OCI-LY7 (cell line): Measurements from ENCODE around the gene SGTB. TPM values are rescaled to one million over a fixed set of nuclear protein-coding genes. Genes with fewer than 3 reads are reported as not detected.

ENCODE experiments used
- BruUV-seq: library from RNA; stranded (reverse); fragments of 400-500 nt; replicated peaks from 2 replicates; lab custom pipeline; 2021; lab: Mats Ljungman, UMichigan
- CTCF ChIA-PET: fragments of 300-600 bp; sonication (Branson Sonifier 250); formaldehyde crosslinking; loops from one replicate; lab custom pipeline; 2022; ENCODE audit warnings: antibody characterized with exemption; ENCODE audit not compliant: unreplicated experiment; lab: Charles Lee
- POLR2A ChIA-PET: fragments of 300-600 bp; sonication (Branson Sonifier 250); formaldehyde crosslinking; loops from one replicate; lab custom pipeline; 2022; ENCODE audit warnings: antibody characterized with exemption; lab: Charles Lee
- DNase-seq: peaks from one replicate; pipeline ENCODE4 v3.0.0-alpha.2; 2015; ENCODE audit warnings: low spot score
- H2AFZ ChIP-seq: fragments of 200-600 bp; sonication (generic), shearing (Covaris generic); 2 replicates; pipeline ENCODE4 v1.6.1; 2014; ENCODE audit warnings: mild to moderate bottlenecking, antibody characterized with exemption, low read length, moderate library complexity
- H3K27ac ChIP-seq: fragments of 200-600 bp; sonication (generic); 2 replicates; pipeline ENCODE4 v1.5.1; 2014; ENCODE audit warnings: mixed run types, low read depth, mild to moderate bottlenecking, moderate library complexity, low read length, inconsistent platforms; ENCODE audit not compliant: poor library complexity, severe bottlenecking
- H3K36me3 ChIP-seq: fragments of 200-600 bp; sonication (generic); 2 replicates; pipeline ENCODE4 v1.6.1; 2014; ENCODE audit warnings: mild to moderate bottlenecking, antibody characterized with exemption, low read length, moderate library complexity, mixed read lengths; ENCODE audit not compliant: insufficient read depth
- H3K4me1 ChIP-seq: fragments of 200-600 bp; sonication (generic); 2 replicates; pipeline ENCODE4 v1.5.1; 2014; ENCODE audit warnings: mild to moderate bottlenecking, low read length; ENCODE audit not compliant: insufficient read depth, poor library complexity, severe bottlenecking
- H3K4me2 ChIP-seq: fragments of 200-600 bp; sonication (generic); 2 replicates; pipeline ENCODE4 v1.6.1; 2014; ENCODE audit warnings: mild to moderate bottlenecking, low read length
- H3K4me3 ChIP-seq: fragments of 200-600 bp; sonication (generic); 2 replicates; pipeline ENCODE4 v1.5.1; 2014; ENCODE audit warnings: mild to moderate bottlenecking, low read depth, low read length; ENCODE audit not compliant: poor library complexity, severe bottlenecking
- H3K79me2 ChIP-seq: fragments of 200-600 bp; sonication (generic); 2 replicates; pipeline ENCODE4 v1.6.1; 2016; ENCODE audit warnings: low read depth, mild to moderate bottlenecking, low read length, moderate library complexity, mixed read lengths; ENCODE audit not compliant: insufficient read depth
- H3K9me2 ChIP-seq: fragments of 200-600 bp; sonication (generic); 2 replicates; pipeline ENCODE4 v1.6.1; 2016; ENCODE audit warnings: mild to moderate bottlenecking, low read length, mixed read lengths; ENCODE audit not compliant: insufficient read depth
- H3K9me3 ChIP-seq: fragments of 200-600 bp; sonication (generic); 2 replicates; pipeline ENCODE4 v1.6.1; 2014; ENCODE audit warnings: mild to moderate bottlenecking, mixed run types, low read length, mixed read lengths
- H4K20me1 ChIP-seq: fragments of 200-600 bp; sonication (generic); 2 replicates; pipeline ENCODE4 v1.6.1; 2014; ENCODE audit warnings: mild to moderate bottlenecking, antibody characterized with exemption, low read length, moderate library complexity, mixed read lengths; ENCODE audit not compliant: insufficient read depth
- EZH2phosphoT487 ChIP-seq: fragments of 200-600 bp; sonication (generic); IDR thresholded peaks from 2 replicates; pipeline ENCODE4 v1.6.1; 2018; ENCODE audit warnings: low read depth, borderline replicate concordance, mild to moderate bottlenecking, mixed run types, antibody characterized with exemption, low read length, moderate library complexity, mixed read lengths
- intact Hi-C: fragments of 100-400 bp; cut with micrococcal nuclease; formaldehyde crosslinking; loops from one replicate; pipeline ENCODE4 v1.10.0; 2022; ENCODE audit not compliant: unreplicated experiment
- total RNA-seq, 2 experiments: library from RNA; depleted of rRNA in 1 of 2; stranded (reverse); fragments of >200 nt in 1 of 2; shearing (Covaris generic) in 1 of 2; gene quantifications; 2 replicates each; pipeline ENCODE4 v1.2.3, GENCODE V29; 2014 to 2022
- TF ChIP-seq, protein P1 (sequence below): fragments of 200-600 bp; sonication (generic); conservative IDR thresholded peaks from 2 replicates; pipeline ENCODE4 v1.5.1; 2014; ENCODE audit warnings: mild to moderate bottlenecking, antibody characterized with exemption, low read length, moderate library complexity, mixed read lengths

Gene SGTB
- total RNA-seq, 2 experiments from 2014 or later, result 4.3 to 8.7 TPM

GRCh38 chr5:65749956-65750355 is 28.0 kb upstream of the SGTB start:
- TF ChIP-seq, protein P1, sequence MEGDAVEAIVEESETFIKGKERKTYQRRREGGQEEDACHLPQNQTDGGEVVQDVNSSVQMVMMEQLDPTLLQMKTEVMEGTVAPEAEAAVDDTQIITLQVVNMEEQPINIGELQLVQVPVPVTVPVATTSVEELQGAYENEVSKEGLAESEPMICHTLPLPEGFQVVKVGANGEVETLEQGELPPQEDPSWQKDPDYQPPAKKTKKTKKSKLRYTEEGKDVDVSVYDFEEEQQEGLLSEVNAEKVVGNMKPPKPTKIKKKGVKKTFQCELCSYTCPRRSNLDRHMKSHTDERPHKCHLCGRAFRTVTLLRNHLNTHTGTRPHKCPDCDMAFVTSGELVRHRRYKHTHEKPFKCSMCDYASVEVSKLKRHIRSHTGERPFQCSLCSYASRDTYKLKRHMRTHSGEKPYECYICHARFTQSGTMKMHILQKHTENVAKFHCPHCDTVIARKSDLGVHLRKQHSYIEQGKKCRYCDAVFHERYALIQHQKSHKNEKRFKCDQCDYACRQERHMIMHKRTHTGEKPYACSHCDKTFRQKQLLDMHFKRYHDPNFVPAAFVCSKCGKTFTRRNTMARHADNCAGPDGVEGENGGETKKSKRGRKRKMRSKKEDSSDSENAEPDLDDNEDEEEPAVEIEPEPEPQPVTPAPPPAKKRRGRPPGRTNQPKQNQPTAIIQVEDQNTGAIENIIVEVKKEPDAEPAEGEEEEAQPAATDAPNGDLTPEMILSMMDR, result no peak
- no peak for TF ChIP-seq EZH2phosphoT487
- no peaks in the 10 kb centered on the region for H3K79me2 ChIP-seq
- H3K4me1 ChIP-seq, result no peaks in the 10 kb centered on the region
- DNase-seq, result no peak
- CTCF ChIA-PET, result no interaction called here
- intact Hi-C loops, result loop anchor here (10.0 kb wide), 1 partner anchor 275 kb away; no protein-coding TSS in a partner anchor
- no peaks in the 10 kb centered on the region for H3K36me3 ChIP-seq
- no peak overlapping the region for H3K27ac ChIP-seq
- no TSS peak for BruUV-seq
- no peaks in the 10 kb centered on the region for H3K9me3 ChIP-seq
- no peaks in the 10 kb centered on the region for H4K20me1 ChIP-seq
- no peak overlapping the region for H3K4me2 ChIP-seq
- POLR2A ChIA-PET, result interaction anchor here (0.6 to 0.8 kb wide), 2 partner anchors 8 to 519 kb away, joined by 3 to 6 read pairs; no protein-coding TSS in a partner anchor
- H2AFZ ChIP-seq, result no peak overlapping the region
- no peaks in the 10 kb centered on the region for H3K9me2 ChIP-seq
- no peak overlapping the region for H3K4me3 ChIP-seq

DNA sequence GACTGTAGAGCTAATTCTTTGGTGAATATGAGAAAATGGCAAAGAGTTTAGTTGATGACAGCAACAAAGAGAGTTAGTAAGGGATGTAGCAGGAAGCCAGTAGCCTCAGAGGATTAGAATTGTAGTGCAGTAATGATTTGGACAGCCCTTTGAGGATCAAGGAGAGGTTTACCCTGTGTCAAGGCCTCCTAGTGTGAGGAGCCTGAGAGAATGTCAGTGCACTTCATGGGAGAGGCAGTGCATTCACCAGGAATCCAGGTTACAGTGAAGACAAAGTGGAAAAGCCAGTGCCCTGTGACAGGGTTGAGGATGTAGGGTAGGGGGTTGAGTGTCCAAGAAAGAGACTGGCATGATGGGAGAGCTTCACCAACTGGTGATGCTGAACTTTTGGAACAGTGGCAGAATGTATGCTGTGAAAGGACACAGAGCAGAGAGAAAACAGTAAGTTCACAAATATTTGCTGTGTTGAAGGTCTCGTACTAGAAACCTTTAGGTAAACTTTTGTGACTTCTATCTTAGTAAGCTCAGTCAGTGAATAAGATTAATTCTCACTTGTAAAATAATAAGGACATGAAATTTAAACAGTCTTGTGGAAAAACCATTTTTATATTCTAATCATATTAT is 27.4 kb upstream of the SGTB start:
- H3K79me2 ChIP-seq, result no peaks in the 10 kb centered on the region
- no peaks in the 10 kb centered on the region for H3K36me3 ChIP-seq
- H3K27ac ChIP-seq, result no peak overlapping the region
- CTCF ChIA-PET, result no interaction called here
- TF ChIP-seq, protein P1, result no peak
- no peak for TF ChIP-seq EZH2phosphoT487
- DNase-seq, result no peak
- H2AFZ ChIP-seq, result no peak overlapping the region
- H3K4me3 ChIP-seq, result no peak overlapping the region
- H3K9me2 ChIP-seq, result no peaks in the 10 kb centered on the region
- POLR2A ChIA-PET, result interaction anchor here (0.6 to 0.8 kb wide), 2 partner anchors 9 to 520 kb away, joined by 3 to 6 read pairs; no protein-coding TSS in a partner anchor
- H3K9me3 ChIP-seq, result no peaks in the 10 kb centered on the region
- H3K4me1 ChIP-seq, result no peaks in the 10 kb centered on the region
- intact Hi-C loops, result loop anchor here (10.0 kb wide), 1 partner anchor 275 kb away; no protein-coding TSS in a partner anchor
- no peaks in the 10 kb centered on the region for H4K20me1 ChIP-seq
- no TSS peak for BruUV-seq
- H3K4me2 ChIP-seq, result no peak overlapping the region
